SK-N-MC (cell line): ENCODE data around the gene NMUR1.

ENCODE experiments used
- EZH2 ChIP-seq: fragments of 200-600 bp; sonication (generic); IDR thresholded peaks from one replicate; pipeline ENCODE4 v1.6.1; 2017; ENCODE audit warnings: antibody characterized with exemption
- POLR2AphosphoS5 ChIP-seq: IDR thresholded peaks from 2 replicates; pipeline ENCODE4 v1.6.1; 2012; ENCODE audit warnings: mild to moderate bottlenecking, low read depth, low read length, borderline replicate concordance

DNA sequence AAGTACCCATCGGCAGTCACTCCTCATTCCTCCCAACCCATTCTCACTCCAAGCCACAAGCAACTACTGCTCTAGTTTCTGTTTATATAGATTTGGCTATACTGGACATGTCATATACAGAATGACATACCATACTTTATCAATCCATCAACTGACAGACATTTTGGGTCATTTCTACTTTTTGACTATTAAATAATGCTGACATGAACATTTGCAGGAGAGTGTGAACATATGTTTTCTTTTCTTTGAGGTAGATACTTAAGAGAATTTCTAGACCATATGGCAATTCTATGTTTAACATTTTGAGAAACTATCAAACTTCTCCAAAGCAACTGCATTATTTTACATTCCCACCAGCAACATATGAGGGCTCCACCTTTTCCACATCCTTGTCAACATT is 32.6 kb downstream of the NMUR1 start:
- no peak for TF ChIP-seq EZH2
- TF ChIP-seq POLR2AphosphoS5: no peak
